GM12878 (cell line): ENCODE measurements around the gene IRF1. TPM values are rescaled to one million over a fixed set of nuclear protein-coding genes. Genes with fewer than 3 reads are reported as not detected.

Source experiments
- ATF2 ChIP-seq: IDR thresholded peaks from 2 replicates; pipeline ENCODE4 v1.6.1; 2012; ENCODE audit warnings: low read length, inconsistent platforms
- CBX5 ChIP-seq: sonication (generic); IDR thresholded peaks from 2 replicates; pipeline ENCODE4 v1.6.1; 2016; ENCODE audit warnings: low read depth, moderate library complexity, mild to moderate bottlenecking, inconsistent platforms
- CREB1 ChIP-seq: IDR thresholded peaks from 2 replicates; pipeline ENCODE4 v1.6.1; 2012; ENCODE audit warnings: low read depth, mild to moderate bottlenecking, inconsistent platforms
- EED ChIP-seq: sonication (generic); IDR thresholded peaks from 2 replicates; pipeline ENCODE4 v1.6.1; 2016; ENCODE audit warnings: antibody characterized with exemption, low read depth
- HCFC1 ChIP-seq: fragments of 150-350 bp; IDR thresholded peaks from 2 replicates; pipeline ENCODE4 v1.6.1; 2014; ENCODE audit warnings: low read length
- JUNB ChIP-seq: IDR thresholded peaks from 2 replicates; pipeline ENCODE4 v1.6.1; 2016; ENCODE audit warnings: antibody characterized with exemption, mild to moderate bottlenecking
- MEF2A ChIP-seq: IDR thresholded peaks from 2 replicates; pipeline ENCODE4 v1.6.1; 2011; ENCODE audit warnings: low read depth, mild to moderate bottlenecking, low read length, moderate library complexity; ENCODE audit not compliant: insufficient read depth
- MXI1 ChIP-seq: fragments of 150-350 bp; IDR thresholded peaks from 2 replicates; pipeline ENCODE4 v1.6.1; 2011; ENCODE audit warnings: low read depth, mild to moderate bottlenecking, inconsistent platforms, low read length, improper control_type of control experiment
- POLR2AphosphoS2 ChIP-seq: IDR thresholded peaks from 2 replicates; pipeline ENCODE4 v1.6.1; 2011; ENCODE audit warnings: low read depth, mild to moderate bottlenecking, low read length, improper control_type of control experiment, moderate library complexity
- PRDM15 ChIP-seq: fragments of 450-650 bp; formaldehyde crosslinking; IDR thresholded peaks from 2 replicates; pipeline ENCODE4 v1.4.0; 2020; ENCODE audit warnings: mild to moderate bottlenecking, moderate library complexity
- RAD21 ChIP-seq: IDR thresholded peaks from 2 replicates; pipeline ENCODE4 v1.6.1; 2011; ENCODE audit warnings: mild to moderate bottlenecking, low read depth, low read length, moderate library complexity; ENCODE audit not compliant: insufficient read depth
- RB1 ChIP-seq: fragments of 450-650 bp; formaldehyde crosslinking; IDR thresholded peaks from 2 replicates; pipeline ENCODE4 v1.6.1; 2017; ENCODE audit warnings: mild to moderate bottlenecking, borderline replicate concordance
- REST ChIP-seq: IDR thresholded peaks from 2 replicates; pipeline ENCODE4 v1.6.1; 2012; ENCODE audit warnings: mild to moderate bottlenecking, low read depth, low read length
- SMAD5 ChIP-seq: IDR thresholded peaks from 2 replicates; pipeline ENCODE4 v1.6.1; 2016; ENCODE audit warnings: antibody characterized with exemption, low read depth
- SMC3 ChIP-seq: IDR thresholded peaks from 2 replicates; pipeline ENCODE4 v1.6.1; 2011; ENCODE audit warnings: low read length, improper control_type of control experiment, borderline replicate concordance
- SP1 ChIP-seq: IDR thresholded peaks from one replicate; pipeline ENCODE4 v1.6.1; 2011; ENCODE audit warnings: low read depth, low read length
- SPI1 ChIP-seq: IDR thresholded peaks from 2 replicates; pipeline ENCODE4 v1.6.1; 2011; ENCODE audit warnings: low read depth, mild to moderate bottlenecking, low read length, moderate library complexity, borderline replicate concordance; ENCODE audit not compliant: insufficient read depth
- TAF1 ChIP-seq: IDR thresholded peaks from 2 replicates; pipeline ENCODE4 v1.6.1; 2011; ENCODE audit warnings: mild to moderate bottlenecking, low read depth, low read length, borderline replicate concordance
- TBL1XR1 ChIP-seq: IDR thresholded peaks from 2 replicates; pipeline ENCODE4 v1.6.1; 2012; ENCODE audit warnings: low read depth, low read length, improper control_type of control experiment
- ZBED1 ChIP-seq: IDR thresholded peaks from 2 replicates; pipeline ENCODE4 v1.6.1; 2016; ENCODE audit warnings: borderline replicate concordance
- ZBTB33 ChIP-seq: fragments of 450-650 bp; IDR thresholded peaks from 2 replicates; pipeline ENCODE4 v1.6.1; 2017; ENCODE audit warnings: mild to moderate bottlenecking
- polyA plus RNA-seq, 11 experiments: library from polyadenylated mRNA; depleted of rRNA in 4 of 11; unstranded in 6 of 11; stranded (reverse) in 5 of 11; fragments of >200 nt; fragmentation: Nextera tagmentation in 4 of 11; fragmentation: Illumina TruSeq in 1 of 11; extraction: Ambion mirVana in 4 of 11; extraction: Trizol in 1 of 11; gene quantifications; 1 replicate in 1 of 11; 2 replicates in 10 of 11; pipeline versions ENCODE4 v1.2.1 to v1.2.3, GENCODE V29; 2011 to 2016; ENCODE audit warnings: inconsistent platforms in 2 of 11, missing spikeins in 2 of 11, low read depth in 1 of 11
- total RNA-seq, 4 experiments: library from RNA; depleted of rRNA in 3 of 4; stranded (reverse); fragments of >200 nt in 3 of 4; fragmentation: Illumina TruSeq in 1 of 4; extraction: Trizol in 1 of 4; gene quantifications; 2 replicates each; pipeline versions ENCODE4 v1.2.1 to v1.2.3, GENCODE V29; 2013 to 2021

Gene IRF1
- total and polyA plus RNA-seq, 10 of the 15 experiments (the other 5 are each of a cell fraction or from before 2014, with no cell fraction given) = 6.9 to 68.0 (median 49.6) TPM

- TF ChIP-seq PRDM15 (CRISPR knock-in tag) (no peak), CREB1 (no peak), MEF2A (0 out of 2 replicates have a peak, but pooled peaks have one; percentile 41), CBX5 (no peak), TBL1XR1 (no peak), MXI1 (no peak), SP1 (no peak), TAF1 (no peak), RAD21 (peak; percentile 100), JUNB (no peak), ZBTB33 (no peak), EED (peak; percentile 23; the same call in 1 of the 2 replicates), RB1 (peak; percentile 77; the same call in 1 of the 2 replicates), ZBED1 (no peak), HCFC1 (no peak), REST (no peak), SPI1 (peak; percentile 25; the same call in 1 of the 2 replicates), ATF2 (no peak), SMAD5 (no peak), POLR2AphosphoS2 (no peak), SMC3 (peak; percentile 99)
These were observed 10.5 kb upstream of the IRF1 start (continued) for GRCh38 chr5:132500931-132501628.
